GM18868 (cell line): ENCODE data around the gene LCMT1.
"Not testable (repeated sequence)": the region's sequence is repeated elsewhere in the genome, so short reads cannot be mapped to it uniquely, and the experiment has no call there.

Experiments used
- ATAC-seq: cut with Tn5 transposase; IDR thresholded peaks from one replicate; pipeline ENCODE4 v1.9.1; 2021; ENCODE audit warnings: mild to moderate bottlenecking, moderate library complexity; ENCODE audit not compliant: unreplicated experiment

Gene LCMT1

GRCh38 chr16:25141648-25142047, 30.1 kb downstream of the LCMT1 start:
- no peak for ATAC-seq

- ATAC-seq = no peak
Observed at GRCh38 chr16:25143928-25144327, 32.4 kb downstream of the LCMT1 start.

- ATAC-seq = no peak
Observed at GRCh38 chr16:25148568-25149215, 37.1 kb downstream of the LCMT1 start.

GRCh38 chr16:25151996-25152395, 40.5 kb downstream of the LCMT1 start:
- ATAC-seq = no peak

- ATAC-seq = no peak
Observed at GRCh38 chr16:25155553-25156460, 44.3 kb downstream of the LCMT1 start.

GRCh38 chr16:25157271-25157875, 45.8 kb downstream of the LCMT1 start:
- ATAC-seq = no peak

- ATAC-seq = no peak
Observed at GRCh38 chr16:25158401-25158800, 46.9 kb downstream of the LCMT1 start.

GRCh38 chr16:25161753-25162367, 50.3 kb downstream of the LCMT1 start:
- ATAC-seq = no peak

- no peak for ATAC-seq
Observed at GRCh38 chr16:25163683-25164082, 52.1 kb downstream of the LCMT1 start.

- ATAC-seq = no peak
Observed at GRCh38 chr16:25165284-25165683, 53.7 kb downstream of the LCMT1 start.

GRCh38 chr16:25167920-25168319, 56.4 kb downstream of the LCMT1 start:
- ATAC-seq = not testable (repeated sequence)

GRCh38 chr16:25171390-25171789, 59.8 kb downstream of the LCMT1 start:
- no peak for ATAC-seq

- ATAC-seq = no peak
Observed at GRCh38 chr16:25172831-25173230, 61.3 kb downstream of the LCMT1 start.

- ATAC-seq = no peak
Observed at GRCh38 chr16:25174285-25174684, 62.7 kb downstream of the LCMT1 start.

- ATAC-seq = no peak
Observed at GRCh38 chr16:25176136-25176535, 64.6 kb downstream of the LCMT1 start.

GRCh38 chr16:25177512-25177830, 65.9 kb downstream of the LCMT1 start:
- ATAC-seq = no peak

GRCh38 chr16:25177831-25178688, 66.5 kb downstream of the LCMT1 start:
- no peak for ATAC-seq

- ATAC-seq = not testable (repeated sequence)
Observed at GRCh38 chr16:25181236-25181635, 69.7 kb downstream of the LCMT1 start.

GRCh38 chr16:25184771-25185170, 73.2 kb downstream of the LCMT1 start:
- no peak for ATAC-seq

GRCh38 chr16:25187491-25187795, 75.9 kb downstream of the LCMT1 start:
- no peak for ATAC-seq

- ATAC-seq = no peak
Observed at GRCh38 chr16:25189305-25189704, 77.8 kb downstream of the LCMT1 start.
